SK-N-DZ (cell line): ENCODE results near the gene OGFR.

Source experiments
- DNase-seq: peaks from one replicate; pipeline ENCODE4 v3.0.0-alpha.2; 2015; ENCODE audit warnings: low spot score

Gene OGFR

DNA sequence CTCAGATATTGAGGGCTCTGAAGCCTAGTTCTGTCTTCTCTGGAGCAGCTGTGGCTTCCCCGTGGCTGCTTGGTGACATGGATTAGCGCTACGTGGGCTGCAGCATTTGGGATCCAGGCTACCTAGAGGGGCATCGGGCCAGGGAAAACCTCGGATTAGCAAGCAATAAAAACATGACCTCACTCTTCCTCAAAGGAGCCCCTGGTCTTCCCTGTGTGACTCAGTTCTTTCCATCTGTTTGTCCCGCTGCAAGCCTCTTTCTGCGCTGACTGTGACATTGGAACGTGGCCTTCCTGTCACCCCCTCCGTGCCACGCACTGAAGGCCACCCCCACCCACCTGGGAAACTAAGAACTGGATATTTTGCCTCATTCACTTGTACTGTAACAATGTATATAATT, 4.8 kb upstream of the OGFR start:
- no peak for DNase-seq

DNA sequence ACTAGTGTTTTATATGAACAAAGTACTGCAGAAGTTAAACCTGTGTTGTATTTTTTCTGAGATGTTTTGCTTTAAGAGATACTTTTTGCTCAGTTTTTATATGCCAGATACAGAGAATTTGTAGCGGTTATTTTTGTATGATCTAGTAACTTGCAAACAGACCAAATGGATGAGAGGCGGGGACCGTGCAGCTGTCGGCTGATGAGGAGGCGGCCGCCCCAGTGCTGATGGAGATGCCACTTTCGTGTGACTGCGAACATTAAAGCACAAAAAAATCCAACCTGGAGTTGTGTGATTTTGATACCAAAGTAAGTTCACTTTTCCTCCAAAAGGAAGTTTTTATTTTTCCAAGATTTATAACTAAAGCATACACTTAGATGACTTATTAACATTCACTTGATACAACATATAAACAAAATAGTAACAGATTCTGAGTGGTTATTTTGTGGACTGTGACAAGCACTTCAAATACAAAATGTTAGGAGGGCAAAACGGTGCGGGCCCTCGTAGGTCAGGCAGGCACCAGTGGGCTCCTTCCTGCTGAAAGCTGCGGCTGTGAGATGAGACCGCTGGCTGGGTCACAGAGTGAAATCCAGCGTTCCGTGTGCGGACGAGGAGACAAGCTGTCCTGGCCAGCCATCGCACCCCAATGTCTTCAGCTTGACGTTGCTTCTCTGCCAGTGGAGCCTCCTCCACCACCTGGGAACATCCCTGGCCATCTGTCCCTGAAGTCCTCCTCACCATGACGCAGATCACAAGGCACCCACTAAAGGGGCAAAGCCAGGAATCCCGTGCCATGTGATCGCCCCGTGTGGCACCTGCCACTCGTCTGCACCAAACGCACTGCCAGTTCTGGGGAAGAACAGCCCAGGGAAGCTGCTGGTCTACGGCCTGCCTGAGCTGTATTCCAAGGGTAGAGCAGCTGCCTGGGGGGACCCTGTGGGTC, 4.0 kb upstream of the OGFR start:
- DNase-seq: no peak

DNA sequence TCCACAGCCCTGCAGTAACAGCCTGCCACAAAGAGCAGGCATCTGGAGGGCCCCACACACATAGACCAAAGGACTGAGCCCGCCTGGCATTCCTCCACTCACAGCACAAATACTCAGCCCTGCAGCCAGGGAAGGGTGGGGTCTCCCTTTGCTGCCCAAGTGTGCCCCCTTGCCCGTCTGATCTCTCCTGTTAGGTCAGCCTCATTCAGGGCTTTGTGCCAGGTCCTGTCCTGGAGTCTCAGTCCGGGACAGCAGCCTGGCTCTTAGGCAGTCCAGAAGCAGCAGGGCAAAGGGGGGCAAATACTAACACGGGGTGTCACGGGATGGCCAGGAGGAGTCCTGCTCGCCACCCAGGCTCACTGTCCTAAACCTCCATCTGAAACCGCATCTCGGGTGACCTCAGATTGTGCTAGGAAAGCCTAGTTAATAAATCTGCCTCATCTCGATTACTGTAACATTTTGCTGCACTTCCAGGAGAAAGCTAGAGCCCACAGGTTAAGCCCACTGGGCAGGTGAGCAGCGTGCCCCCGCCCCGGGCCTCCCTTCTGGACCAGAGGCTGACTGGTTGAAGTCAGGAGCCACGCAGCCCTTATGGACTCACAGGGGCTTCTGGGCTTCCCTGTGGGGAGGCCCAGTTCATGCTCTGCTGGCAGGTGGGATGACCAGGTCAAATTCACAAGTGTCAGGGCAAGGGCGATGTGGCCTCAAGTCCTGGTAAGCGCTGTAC, 3.2 kb upstream of the OGFR start:
- no peak for DNase-seq

DNA sequence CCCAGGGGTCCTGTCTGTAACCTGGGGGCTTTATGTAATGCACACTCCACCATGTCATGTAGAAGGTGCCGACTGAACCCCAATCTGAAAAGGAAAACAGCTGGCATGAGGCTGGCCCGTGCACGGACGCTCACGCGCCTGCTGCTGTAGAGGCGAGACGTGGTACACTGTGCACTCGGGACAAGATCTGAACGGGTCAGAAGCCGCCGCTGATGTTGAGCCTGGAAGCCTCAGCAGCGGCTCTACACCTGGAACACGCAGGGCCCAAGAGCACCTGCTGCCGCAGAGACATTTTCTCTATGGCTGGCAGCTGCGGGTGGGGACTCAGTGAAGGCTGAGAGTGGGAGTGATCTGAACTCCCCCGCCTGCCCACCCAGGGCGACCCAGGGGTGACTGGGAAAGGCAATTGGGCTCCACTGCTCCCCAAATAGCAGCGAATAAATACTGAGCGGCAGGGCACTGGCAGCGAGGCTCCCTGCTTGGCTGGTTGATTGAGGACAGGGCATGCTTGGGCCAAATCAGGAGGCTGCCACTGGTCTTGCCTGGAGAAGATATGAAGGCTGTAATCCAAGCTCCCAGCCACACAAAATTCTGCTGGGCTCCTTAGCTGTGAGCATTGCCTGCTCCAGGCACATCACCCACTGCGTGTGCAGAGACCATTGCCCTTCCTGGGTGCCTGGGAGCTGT, 2.5 kb upstream of the OGFR start:
- no peak for DNase-seq

DNA sequence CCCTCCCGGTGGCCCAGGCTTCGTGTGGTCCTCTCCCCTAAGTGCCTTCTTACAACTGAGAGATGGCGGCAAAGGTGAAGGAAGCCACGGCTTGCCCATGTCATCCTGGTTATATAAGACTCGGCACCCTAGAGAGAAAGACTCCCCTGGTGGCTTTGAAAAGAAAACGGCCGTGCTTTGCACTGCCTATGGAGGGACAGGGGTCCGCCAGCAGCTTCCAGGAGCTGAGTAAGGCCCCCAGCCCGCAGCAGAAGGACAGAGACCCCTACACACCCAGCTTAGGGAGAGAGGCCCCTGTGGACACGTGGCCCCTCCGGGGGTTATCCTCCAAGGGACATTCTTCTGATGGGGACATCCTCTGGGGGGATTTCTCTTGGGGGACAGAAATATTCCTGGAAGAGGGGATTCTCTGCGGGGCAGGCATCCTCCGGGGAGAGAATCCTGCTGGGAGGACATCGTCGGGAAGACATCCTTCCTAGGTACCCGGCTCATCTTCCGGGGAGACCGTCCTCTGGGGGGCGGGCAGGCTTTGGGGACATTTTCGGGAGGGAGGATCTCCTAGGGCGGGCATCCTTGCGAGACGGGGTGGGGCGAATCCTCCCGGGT, 511 bp upstream of the OGFR start:
- DNase-seq: peak; percentile 67

DNA sequence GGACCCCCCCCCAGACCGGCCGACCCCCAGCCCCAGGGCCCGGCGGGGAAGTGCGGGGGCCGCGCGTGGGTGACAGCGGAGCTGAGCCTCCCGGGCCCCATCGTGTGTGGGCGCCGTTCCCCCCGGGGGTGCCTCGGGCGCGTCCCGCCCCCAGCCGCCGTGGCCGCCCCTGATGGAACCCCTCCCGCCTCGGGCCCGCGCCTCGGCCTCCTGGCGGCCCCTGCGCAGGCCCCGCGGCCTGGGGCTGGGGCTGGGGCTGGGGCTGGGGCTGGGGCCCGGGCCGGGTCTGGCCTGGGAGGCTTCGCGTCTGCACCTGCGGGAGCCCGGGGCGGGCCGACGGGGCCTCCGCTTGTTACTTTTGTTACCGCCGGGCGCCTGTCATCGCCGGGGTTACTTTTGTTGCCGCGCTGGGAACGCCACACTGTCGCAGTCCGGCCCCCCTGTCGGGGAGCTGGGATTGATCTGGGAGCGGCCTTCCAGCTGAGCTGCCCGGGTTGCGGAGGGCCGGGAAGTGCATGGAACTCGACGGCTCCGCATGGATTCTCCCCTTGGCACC, 598 bp downstream of the OGFR start:
- DNase-seq: no peak

DNA sequence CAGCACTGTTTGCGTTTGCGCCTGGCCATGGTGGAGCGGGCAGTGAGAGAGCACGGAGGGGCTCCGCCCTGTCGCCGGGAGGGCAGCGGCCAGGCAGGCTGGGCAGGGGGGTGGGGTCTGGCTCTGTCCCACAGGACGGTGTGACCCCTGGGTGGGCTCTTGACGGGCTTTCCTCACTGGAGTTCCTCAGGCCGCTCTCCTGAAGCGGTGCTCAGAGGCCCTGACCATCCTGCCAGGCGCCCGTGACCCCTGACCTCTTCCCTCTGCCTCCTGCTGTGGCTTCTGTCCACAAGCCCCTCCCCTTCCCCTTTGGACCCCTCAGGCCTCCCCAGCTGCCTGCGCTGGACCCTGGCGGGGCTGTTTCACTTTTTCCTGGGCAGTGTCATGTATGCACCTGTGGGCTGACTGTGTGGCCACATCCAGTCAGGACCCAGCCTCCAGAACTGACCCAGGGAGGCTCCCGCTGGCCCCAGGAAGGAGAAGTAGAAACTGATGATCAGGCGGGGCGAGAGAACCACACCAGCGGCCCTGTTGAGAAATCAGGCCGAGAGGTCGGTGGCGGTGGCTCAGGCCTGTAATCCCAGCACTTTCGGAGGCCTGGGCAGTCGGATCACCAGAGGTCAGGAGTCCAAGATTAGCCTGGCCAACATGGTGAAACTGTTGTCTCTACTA, 1.2 kb downstream of the OGFR start:
- no peak for DNase-seq

DNA sequence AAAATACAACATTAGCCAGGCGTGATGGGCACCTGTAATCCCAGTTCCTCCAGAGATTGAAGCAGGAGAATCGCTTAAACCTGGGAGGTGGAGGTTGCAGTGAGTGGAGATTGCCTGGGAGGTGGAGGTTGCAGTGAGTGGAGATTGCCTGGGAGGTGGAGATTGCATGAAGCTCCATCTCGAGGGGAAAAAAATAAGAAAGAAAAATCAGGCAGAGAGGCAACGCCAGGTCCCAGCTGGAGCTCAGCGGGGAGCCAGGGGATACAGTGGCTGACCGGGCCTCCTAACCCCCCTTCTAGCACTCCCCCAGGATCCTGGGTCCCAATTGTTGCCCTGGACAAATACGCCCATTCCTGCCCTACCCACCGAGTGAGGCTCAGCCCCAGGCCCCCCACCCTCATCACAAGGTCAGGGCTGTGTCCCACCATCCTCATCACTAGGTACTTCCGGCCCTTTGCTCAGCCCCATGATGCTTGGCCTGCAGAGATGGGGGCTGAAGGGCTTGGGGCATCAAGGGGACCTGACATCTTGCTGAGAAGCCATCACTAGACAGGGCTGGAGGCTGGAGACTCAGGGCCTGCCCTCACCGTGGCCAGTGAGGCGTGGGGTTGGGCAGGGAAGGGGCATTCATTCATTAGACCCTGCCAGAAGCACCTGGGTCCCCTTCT, 1.9 kb downstream of the OGFR start:
- DNase-seq: no peak

DNA sequence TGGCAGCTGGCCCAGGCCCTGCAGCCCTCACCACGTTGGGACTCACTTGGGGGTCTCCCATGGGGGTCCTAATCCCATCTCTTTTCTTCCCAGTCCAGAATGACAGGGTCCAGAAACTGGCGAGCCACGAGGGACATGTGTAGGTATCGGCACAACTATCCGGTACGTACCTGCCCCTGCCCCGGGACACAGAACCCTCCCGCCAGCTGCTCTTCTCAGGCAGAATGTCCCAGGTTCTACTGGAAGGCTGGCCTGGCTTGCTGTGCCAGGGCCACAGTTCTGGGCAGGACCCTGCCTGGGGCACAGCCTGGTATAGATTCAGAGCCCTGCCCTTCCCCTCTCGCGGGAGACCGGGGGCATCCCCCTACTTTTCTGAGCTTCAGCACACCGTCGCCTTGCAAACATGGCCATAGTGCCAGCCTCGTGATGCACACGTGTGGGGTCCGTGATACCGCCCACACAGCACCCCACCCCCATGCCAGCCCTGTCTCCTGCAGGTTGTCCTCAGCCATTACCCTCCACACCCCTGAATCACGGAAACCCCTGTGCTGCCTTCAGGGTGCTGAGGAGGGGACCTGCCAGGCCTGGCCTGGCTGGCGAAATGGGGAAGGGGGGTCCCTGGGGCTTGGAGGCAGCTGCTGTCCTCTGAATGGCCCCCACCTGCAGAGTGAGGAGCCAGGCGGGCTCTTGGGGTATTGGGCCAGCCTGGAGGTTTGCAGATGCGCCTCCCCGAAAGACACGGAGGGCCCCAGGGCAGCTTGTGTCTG, 3.0 kb downstream of the OGFR start:
- no peak for DNase-seq

DNA sequence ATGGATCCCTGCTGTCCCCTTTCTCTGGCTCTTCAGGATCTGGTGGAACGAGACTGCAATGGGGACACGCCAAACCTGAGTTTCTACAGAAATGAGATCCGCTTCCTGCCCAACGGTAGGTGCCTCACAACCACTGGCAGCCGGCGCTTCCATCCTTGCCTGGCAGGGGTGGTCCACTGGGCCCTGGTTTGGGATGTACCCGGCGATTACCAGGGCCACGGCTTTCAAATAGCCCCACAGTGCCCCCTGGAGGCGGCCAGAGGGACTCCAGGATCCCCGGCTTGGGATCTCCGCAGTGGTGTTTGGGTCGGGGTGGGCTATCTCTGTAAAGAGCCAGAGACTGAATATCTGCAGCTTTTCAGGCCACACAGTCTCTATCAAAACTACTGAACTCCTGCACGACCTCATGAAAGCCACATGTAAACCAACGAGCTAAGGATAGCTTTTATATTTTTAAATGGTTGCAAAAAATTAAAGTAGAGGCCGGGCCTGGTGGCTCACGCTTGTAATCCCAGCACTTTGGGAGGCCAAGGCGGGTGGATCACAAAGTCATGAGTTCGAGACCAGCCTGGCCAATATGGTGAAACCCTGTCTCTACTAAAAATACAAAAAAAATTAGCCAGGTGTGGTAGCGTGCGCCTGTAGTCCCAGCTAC, 3.7 kb downstream of the OGFR start:
- DNase-seq: no peak

DNA sequence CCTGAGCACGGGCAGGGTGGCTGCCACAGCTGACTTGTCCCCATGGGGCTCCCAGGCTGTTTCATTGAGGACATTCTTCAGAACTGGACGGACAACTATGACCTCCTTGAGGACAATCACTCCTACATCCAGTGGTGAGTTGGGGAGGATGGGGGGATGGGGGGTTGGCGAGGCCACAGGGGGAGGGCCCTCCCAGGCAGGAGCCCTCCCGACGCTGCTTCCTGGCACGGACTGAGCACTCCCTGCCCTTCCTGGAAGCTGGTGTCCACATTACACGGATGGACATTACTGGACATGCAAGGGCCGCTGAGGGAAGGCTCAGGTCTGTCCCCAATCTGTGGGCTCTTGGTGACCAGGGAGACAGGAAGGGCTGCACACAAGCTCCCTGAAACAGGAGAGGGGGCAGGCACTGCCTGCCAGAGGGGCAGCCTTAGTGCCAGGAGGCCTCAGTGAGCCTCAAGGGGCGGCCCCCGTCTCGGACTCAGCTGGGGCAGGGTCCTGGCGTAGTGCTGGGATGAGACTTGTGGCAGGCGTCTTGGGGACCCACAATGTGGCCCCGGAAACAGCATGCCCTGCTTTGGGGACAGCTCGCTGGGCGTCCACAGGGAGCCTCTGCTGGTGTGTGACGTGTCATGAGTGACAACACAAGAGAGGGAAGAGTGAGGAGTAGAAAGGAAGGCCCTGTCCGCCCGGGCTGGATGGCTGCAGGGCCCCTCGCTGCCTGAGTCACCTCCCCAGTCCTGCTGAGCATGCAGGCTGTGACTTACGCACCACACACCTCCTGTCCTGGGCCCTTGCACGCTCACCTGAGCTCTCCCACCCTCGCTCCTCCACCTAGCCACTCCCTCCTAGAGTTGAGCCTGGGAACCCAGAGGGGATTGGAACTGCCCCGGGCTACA, 5.1 kb downstream of the OGFR start:
- no peak for DNase-seq

DNA sequence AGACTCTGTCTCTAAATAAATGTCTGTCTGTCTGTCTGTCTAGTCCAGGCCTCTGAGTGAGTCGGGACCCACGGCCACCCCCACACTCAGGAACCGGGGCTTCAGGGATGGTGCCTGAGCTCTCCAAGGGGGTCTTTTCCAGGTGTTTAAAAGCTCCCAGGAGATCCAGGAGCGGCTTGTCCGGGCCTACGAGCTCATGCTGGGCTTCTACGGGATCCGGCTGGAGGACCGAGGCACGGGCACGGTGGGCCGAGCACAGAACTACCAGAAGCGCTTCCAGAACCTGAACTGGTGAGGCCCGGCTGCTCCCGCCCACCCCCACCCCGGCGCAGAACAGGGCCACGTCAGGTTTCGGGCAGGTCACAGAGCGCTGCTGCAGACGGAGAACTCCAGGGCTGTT, 6.7 kb downstream of the OGFR start:
- DNase-seq: no peak

DNA sequence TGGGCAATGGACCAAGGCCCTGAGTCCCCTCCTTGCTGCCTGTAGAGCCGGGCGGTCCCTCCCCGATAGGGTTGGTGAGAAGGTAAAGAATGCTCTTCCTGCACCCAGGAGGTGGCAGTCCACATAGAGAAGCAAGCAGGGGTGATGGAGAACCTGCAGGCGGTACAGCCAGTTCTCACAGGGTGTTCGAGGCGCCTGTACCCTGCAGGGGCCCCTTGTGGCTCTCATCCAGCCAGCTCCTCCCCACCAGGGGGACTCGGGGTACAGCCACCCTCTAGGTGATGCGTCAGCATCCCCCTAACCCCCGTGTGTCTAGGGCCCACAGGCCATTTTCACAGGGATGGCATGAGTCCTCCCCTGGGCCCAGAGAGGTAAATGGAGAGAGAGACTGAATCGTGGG, 7.1 kb downstream of the OGFR start:
- no peak for DNase-seq

DNA sequence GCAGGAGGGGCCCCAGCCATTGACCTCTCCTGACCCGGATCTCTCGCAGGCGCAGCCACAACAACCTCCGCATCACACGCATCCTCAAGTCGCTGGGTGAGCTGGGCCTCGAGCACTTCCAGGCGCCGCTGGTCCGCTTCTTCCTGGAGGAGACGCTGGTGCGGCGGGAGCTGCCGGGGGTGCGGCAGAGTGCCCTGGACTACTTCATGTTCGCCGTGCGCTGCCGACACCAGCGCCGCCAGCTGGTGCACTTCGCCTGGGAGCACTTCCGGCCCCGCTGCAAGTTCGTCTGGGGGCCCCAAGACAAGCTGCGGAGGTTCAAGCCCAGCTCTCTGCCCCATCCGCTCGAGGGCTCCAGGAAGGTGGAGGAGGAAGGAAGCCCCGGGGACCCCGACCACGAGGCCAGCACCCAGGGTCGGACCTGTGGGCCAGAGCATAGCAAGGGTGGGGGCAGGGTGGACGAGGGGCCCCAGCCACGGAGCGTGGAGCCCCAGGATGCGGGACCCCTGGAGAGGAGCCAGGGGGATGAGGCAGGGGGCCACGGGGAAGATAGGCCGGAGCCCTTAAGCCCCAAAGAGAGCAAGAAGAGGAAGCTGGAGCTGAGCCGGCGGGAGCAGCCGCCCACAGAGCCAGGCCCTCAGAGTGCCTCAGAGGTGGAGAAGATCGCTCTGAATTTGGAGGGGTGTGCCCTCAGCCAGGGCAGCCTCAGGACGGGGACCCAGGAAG, 7.7 kb downstream of the OGFR start:
- no peak for DNase-seq

DNA sequence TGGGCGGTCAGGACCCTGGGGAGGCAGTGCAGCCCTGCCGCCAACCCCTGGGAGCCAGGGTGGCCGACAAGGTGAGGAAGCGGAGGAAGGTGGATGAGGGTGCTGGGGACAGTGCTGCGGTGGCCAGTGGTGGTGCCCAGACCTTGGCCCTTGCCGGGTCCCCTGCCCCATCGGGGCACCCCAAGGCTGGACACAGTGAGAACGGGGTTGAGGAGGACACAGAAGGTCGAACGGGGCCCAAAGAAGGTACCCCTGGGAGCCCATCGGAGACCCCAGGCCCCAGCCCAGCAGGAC, 8.2 kb downstream of the OGFR start:
- DNase-seq: no peak

DNA sequence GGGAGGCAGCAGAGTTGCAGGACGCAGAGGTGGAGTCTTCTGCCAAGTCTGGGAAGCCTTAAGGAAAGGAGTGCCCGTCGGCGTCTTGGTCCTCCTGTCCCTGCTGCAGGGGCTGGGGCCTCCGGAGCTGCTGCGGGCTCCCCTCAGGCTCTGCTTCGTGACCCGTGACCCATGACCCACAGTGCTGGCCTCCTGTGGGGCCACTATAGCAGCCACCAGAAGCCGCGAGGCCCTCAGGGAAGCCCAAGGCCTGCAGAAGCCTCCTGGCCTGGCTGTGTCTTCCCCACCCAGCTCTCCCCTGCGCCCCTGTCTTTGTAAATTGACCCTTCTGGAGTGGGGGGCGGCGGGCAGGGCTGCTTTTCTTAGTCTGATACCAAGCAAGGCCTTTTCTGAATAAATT, 9.0 kb downstream of the OGFR start:
- DNase-seq: no peak

DNA sequence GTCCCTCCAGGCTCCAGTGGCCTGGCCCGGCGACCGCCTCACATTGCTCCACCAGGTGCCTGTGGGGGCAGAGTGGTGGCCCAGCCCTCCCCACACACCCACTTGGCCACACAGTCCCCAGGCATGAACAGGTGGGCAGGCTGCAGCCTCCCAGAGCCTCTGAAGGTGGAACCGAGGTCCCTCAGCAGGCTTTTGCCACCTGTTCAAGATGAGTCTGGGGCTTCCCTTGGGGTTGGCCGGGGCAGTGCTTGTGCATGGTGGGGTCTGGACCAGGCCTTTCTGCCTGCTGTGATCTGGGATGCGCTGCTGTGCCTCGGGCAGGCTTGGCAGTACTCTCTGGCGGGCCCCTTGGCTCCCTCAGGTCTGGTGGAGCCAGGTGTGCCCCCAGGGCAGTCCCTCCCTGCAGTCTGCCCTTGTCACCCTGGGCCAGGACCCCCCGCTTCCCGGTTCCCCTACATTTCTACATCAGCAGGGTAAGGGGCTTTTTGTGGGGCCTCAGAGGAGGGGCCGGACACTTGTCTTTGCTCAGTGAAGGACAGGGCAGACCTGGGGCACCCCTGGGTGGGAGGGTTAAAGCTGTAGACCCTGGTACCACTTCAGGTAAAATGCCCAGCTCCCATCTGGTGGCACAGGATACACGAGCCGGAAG, 9.5 kb downstream of the OGFR start:
- no peak for DNase-seq
